ENCODE data around the gene HSPA12A. TPM values are rescaled to one million over a fixed set of nuclear protein-coding genes. Genes with fewer than 3 reads are reported as not detected.

The HSPA12A gene
- total RNA-seq, 1 donor from 2014 or later: 7.4 TPM

DNA sequence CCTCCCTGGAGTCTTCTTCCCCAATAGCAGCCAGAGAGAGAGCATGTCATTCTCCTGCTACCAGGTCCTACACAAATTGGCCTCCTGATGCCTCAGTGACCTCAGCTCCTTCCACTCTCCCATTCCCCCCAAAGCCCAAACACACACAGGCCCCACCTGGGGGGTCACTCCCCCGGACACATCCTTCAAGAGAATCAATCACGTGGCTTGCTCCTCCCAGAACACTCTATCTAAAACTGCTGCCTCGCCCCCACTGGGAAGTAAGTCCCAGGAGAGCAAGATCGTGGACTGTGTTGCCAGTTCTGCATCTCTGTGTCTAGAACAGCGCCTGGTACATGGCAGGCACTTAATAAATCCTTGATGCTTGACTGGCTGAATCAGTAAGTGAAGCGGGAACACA is 2.5 kb upstream of the HSPA12A start:
- Histone ChIP-seq H3K9me3 (no peaks in the 10 kb centered on the region), H3K4me3 (no peak overlapping the region), H3K4me1 (no peaks in the 10 kb centered on the region), H3K27me3 (peaks cover 19% of the 10 kb centered on the region), H3K27ac (no peak overlapping the region), H3K36me3 (no peaks in the 10 kb centered on the region)
- no peak for ATAC-seq
- no peak for DNase-seq
- intact Hi-C loops (cut with DNase I): no loop called here
- TF ChIP-seq, protein P1, sequence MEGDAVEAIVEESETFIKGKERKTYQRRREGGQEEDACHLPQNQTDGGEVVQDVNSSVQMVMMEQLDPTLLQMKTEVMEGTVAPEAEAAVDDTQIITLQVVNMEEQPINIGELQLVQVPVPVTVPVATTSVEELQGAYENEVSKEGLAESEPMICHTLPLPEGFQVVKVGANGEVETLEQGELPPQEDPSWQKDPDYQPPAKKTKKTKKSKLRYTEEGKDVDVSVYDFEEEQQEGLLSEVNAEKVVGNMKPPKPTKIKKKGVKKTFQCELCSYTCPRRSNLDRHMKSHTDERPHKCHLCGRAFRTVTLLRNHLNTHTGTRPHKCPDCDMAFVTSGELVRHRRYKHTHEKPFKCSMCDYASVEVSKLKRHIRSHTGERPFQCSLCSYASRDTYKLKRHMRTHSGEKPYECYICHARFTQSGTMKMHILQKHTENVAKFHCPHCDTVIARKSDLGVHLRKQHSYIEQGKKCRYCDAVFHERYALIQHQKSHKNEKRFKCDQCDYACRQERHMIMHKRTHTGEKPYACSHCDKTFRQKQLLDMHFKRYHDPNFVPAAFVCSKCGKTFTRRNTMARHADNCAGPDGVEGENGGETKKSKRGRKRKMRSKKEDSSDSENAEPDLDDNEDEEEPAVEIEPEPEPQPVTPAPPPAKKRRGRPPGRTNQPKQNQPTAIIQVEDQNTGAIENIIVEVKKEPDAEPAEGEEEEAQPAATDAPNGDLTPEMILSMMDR (IDR thresholded peaks at IDR 0.05): no peak

DNA sequence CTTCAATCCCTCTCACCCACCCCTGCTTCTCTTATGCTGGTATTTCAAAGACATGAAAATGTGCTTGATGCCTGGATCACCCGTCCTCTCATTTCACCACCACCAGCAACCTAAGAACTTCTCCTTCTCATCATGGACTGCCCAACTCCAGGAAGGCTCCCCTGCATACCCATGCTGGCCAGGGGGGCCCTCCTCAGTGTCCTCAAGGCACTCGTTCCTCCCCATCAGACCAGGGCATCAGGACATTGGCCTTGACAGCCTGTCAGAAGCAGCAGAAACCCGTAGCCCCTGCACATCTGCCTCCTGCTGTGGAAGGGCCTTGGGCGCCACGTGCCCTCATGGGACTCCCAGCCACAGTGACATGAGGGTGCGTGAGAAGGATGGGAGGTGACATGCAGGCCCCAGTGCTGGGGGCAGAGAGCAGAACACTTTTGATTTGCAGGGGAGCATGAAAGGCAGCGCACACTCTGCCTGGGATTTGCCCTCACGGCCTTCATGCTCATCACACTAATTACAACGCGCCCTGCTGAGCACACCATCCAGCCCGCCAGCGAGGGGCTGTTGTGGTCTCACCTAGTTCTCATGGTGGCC is 1.9 kb upstream of the HSPA12A start:
- no peak overlapping the region for H3K27ac ChIP-seq
- H3K9me3 ChIP-seq: no peaks in the 10 kb centered on the region
- no peak overlapping the region for H3K4me3 ChIP-seq
- no peaks in the 10 kb centered on the region for H3K36me3 ChIP-seq
- no peaks in the 10 kb centered on the region for H3K4me1 ChIP-seq
- no peak for DNase-seq
- TF ChIP-seq, protein P1 (IDR thresholded peaks at IDR 0.05): no peak
- intact Hi-C loops (cut with DNase I): no loop called here
- ATAC-seq: no peak
- H3K27me3 ChIP-seq: peaks cover 19% of the 10 kb centered on the region

DNA sequence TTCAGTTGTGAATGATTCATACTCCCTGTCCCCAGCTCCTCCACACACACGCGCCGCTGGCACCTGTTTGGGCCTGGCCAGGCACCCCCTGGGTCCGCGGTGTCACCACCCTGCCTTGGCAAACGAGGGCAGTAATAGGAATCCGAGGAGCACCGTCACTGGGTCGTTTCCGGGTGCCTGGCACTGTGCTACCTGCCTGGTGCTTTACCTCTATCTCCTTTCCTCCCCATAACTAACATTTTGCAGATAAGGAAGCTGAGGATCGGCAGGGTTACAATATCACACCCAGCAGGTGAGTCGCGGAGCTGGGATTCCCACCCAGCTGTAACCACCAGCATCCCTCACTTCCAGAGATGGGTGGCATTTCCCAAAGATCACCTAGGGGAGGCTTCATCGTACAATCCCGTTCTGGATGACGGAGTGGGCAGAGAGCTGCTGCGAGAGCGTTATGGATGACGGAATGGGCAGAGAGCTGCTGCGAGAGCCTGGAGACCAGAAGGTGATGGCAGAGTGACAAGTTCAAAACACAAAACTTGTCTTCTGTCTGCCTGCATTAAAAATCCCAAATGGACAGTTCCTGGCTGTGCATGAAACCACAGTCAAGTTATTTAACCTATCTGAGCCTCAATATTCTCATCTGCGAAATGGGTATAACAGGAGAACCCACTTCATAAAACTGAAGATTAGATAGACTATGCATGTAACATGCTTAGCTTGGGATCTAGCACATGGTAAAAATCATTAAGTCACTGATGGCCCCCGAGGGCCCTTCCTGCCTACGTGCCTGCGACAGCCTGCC is 1.1 kb upstream of the HSPA12A start:
- Histone ChIP-seq H3K36me3 (no peaks in the 10 kb centered on the region), H3K27ac (peak overlapping the region; percentile 85), H3K4me1 (no peaks in the 10 kb centered on the region), H3K9me3 (no peaks in the 10 kb centered on the region), H3K27me3 (peaks cover 19% of the 10 kb centered on the region), H3K4me3 (peak overlapping the region; percentile 70)
- ATAC-seq: no peak
- DNase-seq: no peak
- TF ChIP-seq, protein P1 (IDR thresholded peaks at IDR 0.05): no peak
- intact Hi-C loops (cut with DNase I): no loop called here

DNA sequence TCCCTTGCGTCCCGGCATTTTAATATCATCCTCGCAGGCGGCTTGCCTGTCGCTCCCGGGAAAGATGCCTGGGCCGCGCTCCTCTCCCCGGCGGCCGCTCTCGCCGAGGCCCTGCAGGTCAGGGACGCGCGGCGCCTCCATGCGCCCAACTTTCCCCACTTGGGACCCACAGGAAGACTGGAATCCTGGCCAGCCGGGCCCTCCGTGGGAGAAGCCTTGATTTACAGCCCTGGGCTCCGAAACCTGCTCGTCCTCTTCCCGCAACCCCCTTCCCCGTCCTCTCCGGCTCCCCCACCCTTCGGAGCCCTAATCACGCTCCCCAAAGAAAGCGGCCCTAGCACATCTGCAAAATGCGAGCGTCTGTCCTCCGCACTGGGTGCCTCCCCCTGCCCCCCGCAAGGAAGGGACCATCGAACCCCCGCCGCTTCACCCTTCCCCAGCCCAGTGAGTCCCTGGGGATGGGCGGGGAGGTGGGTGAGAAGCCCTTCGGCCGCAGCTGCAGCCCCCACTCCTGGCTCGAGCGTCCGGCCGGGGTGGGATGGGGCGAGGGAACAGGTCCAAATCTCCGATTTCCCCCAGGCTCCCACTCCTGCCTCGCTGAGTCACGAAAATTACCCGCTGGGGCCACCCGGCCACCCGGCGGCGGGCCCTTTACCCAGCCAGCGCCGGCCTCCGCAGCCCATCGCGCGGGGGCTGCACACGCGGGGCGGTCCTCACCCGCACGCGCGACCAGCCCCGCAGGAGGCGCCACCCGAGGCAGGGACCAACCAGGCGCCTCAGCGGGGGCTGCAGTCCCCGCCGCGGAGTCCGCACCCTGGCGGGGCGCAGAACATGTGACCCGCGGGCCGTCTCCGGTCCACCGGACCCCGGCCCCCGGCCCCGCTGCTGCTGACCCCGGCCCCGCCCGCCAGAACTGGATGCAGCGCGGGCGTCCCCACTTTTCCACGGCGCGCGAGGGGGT is 695 bp downstream of the HSPA12A start:
- intact Hi-C loops (cut with DNase I): no loop called here

DNA sequence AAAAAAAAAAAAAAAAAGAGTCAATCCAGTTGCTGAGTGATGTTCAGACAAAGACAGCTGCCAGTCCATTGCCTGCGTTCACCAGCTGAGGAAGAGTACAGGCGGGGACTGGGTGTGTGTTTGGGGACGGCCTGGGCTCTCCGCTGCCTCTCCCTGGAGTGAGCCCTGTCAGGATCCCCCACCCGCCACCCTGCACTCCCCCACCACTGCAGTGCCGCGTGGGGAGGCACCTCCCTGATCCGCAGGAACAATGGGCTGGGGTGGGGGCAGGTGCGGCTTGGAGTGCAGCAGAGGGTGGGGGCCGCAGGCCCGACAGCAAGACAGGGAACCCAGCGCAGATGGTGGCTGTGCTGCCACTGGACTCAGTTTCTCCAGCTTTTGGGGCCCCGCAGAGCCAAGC is 1.4 kb downstream of the HSPA12A start:
- DNase-seq (no peak), ATAC-seq (no peak)
- Histone ChIP-seq H3K27me3 (peaks cover 19% of the 10 kb centered on the region), H3K4me1 (no peaks in the 10 kb centered on the region), H3K27ac (no peak overlapping the region), H3K4me3 (peak overlapping the region; percentile 70), H3K36me3 (no peaks in the 10 kb centered on the region), H3K9me3 (no peaks in the 10 kb centered on the region)
- intact Hi-C loops (cut with DNase I): no loop called here
- TF ChIP-seq, protein P1 (IDR thresholded peaks at IDR 0.05): no peak

More for the DNA sequence above, 695 bp downstream of the HSPA12A start:
- Histone ChIP-seq H3K4me3 (peak overlapping the region; percentile 70), H3K27ac (no peak overlapping the region), H3K9me3 (no peaks in the 10 kb centered on the region), H3K27me3 (peaks cover 19% of the 10 kb centered on the region), H3K36me3 (no peaks in the 10 kb centered on the region), H3K4me1 (no peaks in the 10 kb centered on the region)
- TF ChIP-seq, protein P1 (IDR thresholded peaks at IDR 0.05): no peak
- no peak for ATAC-seq
- DNase-seq: no peak

All from upper lobe of right lung (tissue), 1 donor.